Liver (tissue), 9 donors: Measurements from ENCODE around the gene CAMK1G. TPM values are rescaled to one million over a fixed set of nuclear protein-coding genes. Genes with fewer than 3 reads are reported as not detected.

Experiments
- DNase-seq: peaks from one replicate; pipeline ENCODE4 v3.0.0-alpha.2; 2017; ENCODE audit warnings: low spot score
- H3K27ac ChIP-seq, 2 donors: one replicate each; pipeline ENCODE4 v1.7.0; 2013; ENCODE audit warnings: inconsistent platforms in 2 of 2, low read length in 2 of 2, control low read depth in 1 of 2, low read depth in 1 of 2, mild to moderate bottlenecking in 1 of 2
- H3K27me3 ChIP-seq, 4 donors: one replicate each; pipeline versions ENCODE4 v1.6.1 to v1.7.0; 2013; ENCODE audit warnings: low read length in 3 of 4, inconsistent platforms in 1 of 4, mild to moderate bottlenecking in 1 of 4, moderate library complexity in 1 of 4; ENCODE audit not compliant: control insufficient read depth in 4 of 4, insufficient read depth in 4 of 4
- H3K36me3 ChIP-seq, 4 donors: one replicate each; pipeline versions ENCODE4 v1.6.1 to v1.7.0; 2013; ENCODE audit warnings: low read length in 3 of 4, mild to moderate bottlenecking in 3 of 4, low read depth in 1 of 4, moderate library complexity in 1 of 4; ENCODE audit not compliant: control insufficient read depth in 4 of 4, insufficient read depth in 3 of 4
- H3K4me1 ChIP-seq, 4 donors: one replicate each; pipeline versions ENCODE4 v1.6.1 to v1.7.0; 2013; ENCODE audit warnings: low read length in 3 of 4, mild to moderate bottlenecking in 3 of 4, moderate library complexity in 1 of 4; ENCODE audit not compliant: control insufficient read depth in 4 of 4, insufficient read depth in 4 of 4
- H3K4me3 ChIP-seq, 3 donors: one replicate each; pipeline versions ENCODE4 v1.6.1 to v1.7.0; 2013; ENCODE audit warnings: low read length in 3 of 3, control low read depth in 1 of 3, low read depth in 1 of 3, mild to moderate bottlenecking in 1 of 3
- H3K9ac ChIP-seq, 2 donors: one replicate each; pipeline ENCODE4 v1.7.0; 2013; ENCODE audit warnings: low read length in 2 of 2, mild to moderate bottlenecking in 2 of 2, moderate library complexity in 2 of 2, control low read depth in 1 of 2, low read depth in 1 of 2
- H3K9me3 ChIP-seq, 4 donors: one replicate each; pipeline versions ENCODE4 v1.6.1 to v1.7.0; 2013; ENCODE audit warnings: low read length in 3 of 4; ENCODE audit not compliant: control insufficient read depth in 4 of 4
- ATF3 ChIP-seq: IDR thresholded peaks from 2 replicates; pipeline ENCODE4 v1.6.1; 2016; ENCODE audit warnings: antibody characterized with exemption
- CTCF ChIP-seq: fragments of 150-350 bp; IDR thresholded peaks from 2 replicates; pipeline ENCODE4 v1.5.1; 2017; ENCODE audit warnings: improper control_type of control experiment, low read depth, low read length; ENCODE audit not compliant: missing input control
- EGR1 ChIP-seq, 2 donors: IDR thresholded peaks; 2 replicates each; pipeline ENCODE4 v1.6.1; 2016 to 2018; ENCODE audit warnings: antibody characterized with exemption in 2 of 2, low read depth in 2 of 2
- FOXA1 ChIP-seq: IDR thresholded peaks from 2 replicates; pipeline ENCODE4 v1.6.1; 2016; ENCODE audit warnings: antibody characterized with exemption
- FOXA2 ChIP-seq: IDR thresholded peaks from 2 replicates; pipeline ENCODE4 v1.6.1; 2016; ENCODE audit warnings: antibody characterized with exemption
- GABPA ChIP-seq, 2 donors: IDR thresholded peaks in 1 of 2; conservative IDR thresholded peaks in 1 of 2; 2 replicates each; pipeline ENCODE4 v1.6.1; 2016; ENCODE audit warnings: antibody characterized with exemption in 2 of 2, mild to moderate bottlenecking in 1 of 2, moderate library complexity in 1 of 2
- HNF4A ChIP-seq, 2 donors: conservative IDR thresholded peaks; 2 replicates each; pipeline ENCODE4 v1.6.1; 2016; ENCODE audit warnings: antibody characterized with exemption in 2 of 2, mild to moderate bottlenecking in 2 of 2
- JUND ChIP-seq, 2 donors: IDR thresholded peaks; 2 replicates each; pipeline ENCODE4 v1.6.1; 2016; ENCODE audit warnings: antibody characterized with exemption in 2 of 2
- MAX ChIP-seq: IDR thresholded peaks from 2 replicates; pipeline ENCODE4 v1.6.1; 2016; ENCODE audit warnings: antibody characterized with exemption
- NR2F2 ChIP-seq: IDR thresholded peaks from 2 replicates; pipeline ENCODE4 v1.6.1; 2016; ENCODE audit warnings: antibody characterized with exemption
- RAD21 ChIP-seq, 2 donors: IDR thresholded peaks; 2 replicates each; pipeline ENCODE4 v1.6.1; 2016; ENCODE audit warnings: antibody characterized with exemption in 2 of 2, mild to moderate bottlenecking in 2 of 2
- RXRA ChIP-seq, 2 donors: IDR thresholded peaks; 2 replicates each; pipeline ENCODE4 v1.6.1; 2017 to 2018; ENCODE audit warnings: antibody characterized with exemption in 2 of 2, mild to moderate bottlenecking in 1 of 2
- SP1 ChIP-seq: IDR thresholded peaks from 2 replicates; pipeline ENCODE4 v1.6.1; 2018; ENCODE audit warnings: antibody characterized with exemption, mild to moderate bottlenecking
- ZBTB33 ChIP-seq: IDR thresholded peaks from 2 replicates; pipeline ENCODE4 v1.6.1; 2016; ENCODE audit warnings: antibody characterized with exemption
- WGBS: extraction: QIAGEN DNeasy Blood & Tissue Kit; methylation state at CpG from one replicate; pipeline ENCODE4 v1.1.7; 2013; 5-methylcytosine and 5-hydroxymethylcytosine counted together
- polyA plus RNA-seq, 2 donors: library from polyadenylated mRNA; stranded (reverse) in 1 of 2; unstranded in 1 of 2; fragments of 200-250 nt in 1 of 2; fragments of >200 nt in 1 of 2; fragmentation: Nextera tagmentation in 1 of 2; extraction: Ambion mirVana in 1 of 2; gene quantifications; one replicate each; pipeline versions ENCODE4 v1.2.1 to v1.2.3, GENCODE V29; 2013 to 2015
- total RNA-seq, 2 donors: library from RNA; depleted of rRNA; stranded (reverse); fragments of >200 nt; gene quantifications; one replicate each; pipeline ENCODE4 v1.2.3, GENCODE V29; 2014
- donor health status: healthy.
- donor health status: healthy.
- donor health status: healthy.
- donor health status: healthy.
- donor health status: healthy.

The CAMK1G gene
- total and polyA plus RNA-seq, 4 donors = 0.03 to 0.25 (median 0.14) TPM; not detected in 1

GRCh38 chr1:209653915-209654351, 70.4 kb downstream of the CAMK1G start:
- H3K4me1 ChIP-seq = peaks cover 31 to 61% (median 56%) of the 10 kb centered on the region in 4 donors

GRCh38 chr1:209655411-209656231, 72.1 kb downstream of the CAMK1G start:
- peaks cover 31 to 58% (median 56%) of the 10 kb centered on the region in 4 donors for H3K4me1 ChIP-seq
- no peak overlapping the region for H3K4me3 ChIP-seq
- H3K9me3 ChIP-seq = no peaks in the 10 kb centered on the region
- DNase-seq = no peak
- no peaks in the 10 kb centered on the region for H3K36me3 ChIP-seq
- H3K9ac ChIP-seq = no peak overlapping the region
- WGBS = 68% methylated on average over 9 of the region's 9 CpGs
- H3K27me3 ChIP-seq = no peaks in the 10 kb centered on the region
- H3K27ac ChIP-seq = no peak overlapping the region
- no peak for TF ChIP-seq NR2F2
- no peak for TF ChIP-seq RAD21 (IDR thresholded peaks at IDR 0.05)
- no peak for TF ChIP-seq ATF3
- no peak for TF ChIP-seq HNF4A (conservative IDR thresholded peaks at IDR 0.05)
- no peak for TF ChIP-seq FOXA1
- no peak for TF ChIP-seq RXRA (IDR thresholded peaks at IDR 0.05)
- TF ChIP-seq GABPA (IDR thresholded peaks at IDR 0.05 in 1 of 2, conservative IDR thresholded peaks at IDR 0.05 in 1 of 2) = no peak
- TF ChIP-seq JUND (IDR thresholded peaks at IDR 0.05) = no peak
- TF ChIP-seq MAX = no peak
- TF ChIP-seq ZBTB33 = no peak
- TF ChIP-seq CTCF = no peak

More at GRCh38 chr1:209653915-209654351, 70.4 kb downstream of the CAMK1G start:
- no peaks in the 10 kb centered on the region for H3K9me3 ChIP-seq
- TF ChIP-seq JUND (IDR thresholded peaks at IDR 0.05) (no peak), ATF3 (no peak), GABPA (IDR thresholded peaks at IDR 0.05 in 1 of 2, conservative IDR thresholded peaks at IDR 0.05 in 1 of 2) (no peak), RXRA (IDR thresholded peaks at IDR 0.05) (peak in 1 of 2 donors; percentile 61), NR2F2 (no peak), EGR1 (IDR thresholded peaks at IDR 0.05; ENCODE audit: low read depth in 2 of 2) (no peak), FOXA2 (no peak), HNF4A (conservative IDR thresholded peaks at IDR 0.05) (peak; percentile 56 to 64), ZBTB33 (no peak), SP1 (peak; percentile 44), CTCF (no peak)
- peak overlapping the region; percentile 38 to 74 for H3K27ac ChIP-seq
- no peak overlapping the region for H3K9ac ChIP-seq
- H3K4me3 ChIP-seq = no peak overlapping the region
- H3K27me3 ChIP-seq = no peaks in the 10 kb centered on the region
- 43% methylated on average over 7 of the region's 7 CpGs for WGBS
- no peak for DNase-seq
- no peaks in the 10 kb centered on the region for H3K36me3 ChIP-seq
